ENCODE results near the gene BPGM. TPM values are rescaled to one million over a fixed set of nuclear protein-coding genes. Genes with fewer than 3 reads are reported as not detected.

Gene BPGM
- polyA plus RNA-seq, 3 donors = 3.9 to 20.6 (median 18.4) TPM

GRCh38 chr7:134674424-134674823, 27.8 kb downstream of the BPGM start:
- intact Hi-C loops (cut with micrococcal nuclease) = no loop called here
- Histone ChIP-seq H3K4me3 (replicated peaks in 1 of 3; ENCODE audit: low read depth in 2 of 3, low read length in 3 of 3) (no peak overlapping the region), H3K79me2 (ENCODE audit: insufficient read depth, low read length) (no peaks in the 10 kb centered on the region), H4K20me1 (ENCODE audit: insufficient read depth, low read length) (peaks cover 3% of the 10 kb centered on the region), H2AFZ (ENCODE audit: insufficient read depth, low read depth, low read length, poor library complexity, severe bottlenecking) (no peak overlapping the region), H3K9me3 (replicated peaks in 1 of 2; ENCODE audit: control insufficient read depth in 1 of 2, insufficient read depth in 1 of 2, low read length in 2 of 2) (no peaks in the 10 kb centered on the region), H3K27ac (ENCODE audit: low read depth in 1 of 2, low read length in 2 of 2) (no peak overlapping the region), H3K4me2 (replicated peaks; ENCODE audit: extremely low read depth, low read length, poor library complexity, severe bottlenecking) (no peak overlapping the region), H3K4me1 (ENCODE audit: control insufficient read depth in 1 of 2, insufficient read depth in 2 of 2, low read length in 2 of 2) (peaks cover 4 to 7% of the 10 kb centered on the region in 2 donors), H3K36me3 (replicated peaks in 1 of 2; ENCODE audit: control insufficient read depth in 1 of 2, insufficient read depth in 2 of 2, low read length in 2 of 2) (peaks cover 6 to 13% of the 10 kb centered on the region in 2 donors), H3K27me3 (ENCODE audit: control insufficient read depth in 2 of 2, insufficient read depth in 2 of 2, low read length in 2 of 2) (no peaks in the 10 kb centered on the region), H3K9ac (ENCODE audit: insufficient read depth, low read length, poor library complexity, severe bottlenecking) (no peak overlapping the region)
- peaks cover 0 to 2% (median 0%) of the 10 kb centered on the region in 3 donors for H3K27me3 Mint-ChIP-seq (ENCODE audit: low read depth in 3 of 3)
- peaks cover 7 to 11% of the 10 kb centered on the region in 2 donors for H3K36me3 Mint-ChIP-seq
- peaks cover 0 to 5% (median 2%) of the 10 kb centered on the region in 7 donors for H3K9me3 Mint-ChIP-seq
- DNase-seq = no peak
- H3K4me1 Mint-ChIP-seq = peaks cover 8% of the 10 kb centered on the region
- H3K4me3 Mint-ChIP-seq = no peak overlapping the region
- TF ChIP-seq CTCF (IDR thresholded peaks at IDR 0.05) = no peak
- H3K27ac Mint-ChIP-seq = no peak overlapping the region

- Histone ChIP-seq H3K27me3 (ENCODE audit: control insufficient read depth in 2 of 2, insufficient read depth in 2 of 2, low read length in 2 of 2) (no peaks in the 10 kb centered on the region), H3K4me3 (replicated peaks in 1 of 3; ENCODE audit: low read depth in 2 of 3, low read length in 3 of 3) (no peak overlapping the region), H2AFZ (ENCODE audit: insufficient read depth, low read depth, low read length, poor library complexity, severe bottlenecking) (no peak overlapping the region), H3K79me2 (ENCODE audit: insufficient read depth, low read length) (no peaks in the 10 kb centered on the region), H3K9ac (ENCODE audit: insufficient read depth, low read length, poor library complexity, severe bottlenecking) (no peak overlapping the region), H3K27ac (ENCODE audit: low read depth in 1 of 2, low read length in 2 of 2) (no peak overlapping the region), H4K20me1 (ENCODE audit: insufficient read depth, low read length) (no peaks in the 10 kb centered on the region), H3K4me1 (ENCODE audit: control insufficient read depth in 1 of 2, insufficient read depth in 2 of 2, low read length in 2 of 2) (no peaks in the 10 kb centered on the region), H3K36me3 (replicated peaks in 1 of 2; ENCODE audit: control insufficient read depth in 1 of 2, insufficient read depth in 2 of 2, low read length in 2 of 2) (peaks cover 17 to 28% of the 10 kb centered on the region in 2 donors), H3K9me3 (replicated peaks in 1 of 2; ENCODE audit: control insufficient read depth in 1 of 2, insufficient read depth in 1 of 2, low read length in 2 of 2) (no peaks in the 10 kb centered on the region), H3K4me2 (replicated peaks; ENCODE audit: extremely low read depth, low read length, poor library complexity, severe bottlenecking) (no peak overlapping the region)
- no peak overlapping the region for H3K27ac Mint-ChIP-seq
- H3K36me3 Mint-ChIP-seq = peaks cover 19 to 25% of the 10 kb centered on the region in 2 donors
- no peaks in the 10 kb centered on the region for H3K27me3 Mint-ChIP-seq (ENCODE audit: low read depth in 3 of 3)
- intact Hi-C loops (cut with micrococcal nuclease) = no loop called here
- TF ChIP-seq CTCF (IDR thresholded peaks at IDR 0.05) = no peak
- no peak for DNase-seq
- H3K4me1 Mint-ChIP-seq = no peaks in the 10 kb centered on the region
- peaks cover 0 to 5% (median 2%) of the 10 kb centered on the region in 7 donors for H3K9me3 Mint-ChIP-seq
- no peak overlapping the region for H3K4me3 Mint-ChIP-seq
- no CpG with 5 or more reads among the region's 1 CpG for WGBS (ENCODE audit: insufficient coverage)
These were observed 30.1 kb downstream of the BPGM start for GRCh38 chr7:134676743-134677142.

All from CD14-positive monocyte (primary cell).